Suprapubic skin (tissue), 4 donors: ENCODE measurements around the gene SLC33A1.

Experiments
- CTCF ChIP-seq, 2 donors: fragments of 200-600 bp in 1 of 2; fragments of 450-650 bp in 1 of 2; sonication (generic) in 1 of 2; IDR thresholded peaks; one replicate each; pipeline ENCODE4 v1.5.1; 2016 to 2019; ENCODE audit warnings: antibody characterized with exemption in 2 of 2, mild to moderate bottlenecking in 1 of 2, moderate library complexity in 1 of 2
- EP300 ChIP-seq: sonication (generic); formaldehyde crosslinking; IDR thresholded peaks from one replicate; pipeline ENCODE4 v1.6.1; 2017; ENCODE audit warnings: antibody characterized with exemption
- POLR2A ChIP-seq, 2 donors: fragments of 450-650 bp; IDR thresholded peaks; one replicate each; pipeline ENCODE4 v1.6.1; 2017; ENCODE audit warnings: antibody characterized with exemption in 2 of 2, mild to moderate bottlenecking in 2 of 2, moderate library complexity in 2 of 2
- POLR2AphosphoS5 ChIP-seq, 3 donors: sonication (generic); formaldehyde crosslinking; IDR thresholded peaks; one replicate each; pipeline ENCODE4 v1.6.1; 2017; ENCODE audit warnings: antibody characterized with exemption in 3 of 3

GRCh38 chr3:155790272-155790925 is 63.8 kb downstream of the SLC33A1 start:
- TF ChIP-seq CTCF (IDR thresholded peaks at IDR 0.05) (no peak), POLR2A (IDR thresholded peaks at IDR 0.05) (no peak), EP300 (no peak), POLR2AphosphoS5 (IDR thresholded peaks at IDR 0.05) (no peak)
